GM12801 (cell line): Measurements from ENCODE around the gene DOCK3.

Source experiments
- TF ChIP-seq, protein P1 (sequence below): IDR thresholded peaks from one replicate; pipeline ENCODE4 v1.5.1; 2011; ENCODE audit warnings: control low read depth; ENCODE audit not compliant: insufficient read length; ENCODE audit errors: extremely low read depth

DOCK3 gene

GRCh38 chr3:50632450-50632849 is 42.3 kb upstream of the DOCK3 start:
- TF ChIP-seq, protein P1, sequence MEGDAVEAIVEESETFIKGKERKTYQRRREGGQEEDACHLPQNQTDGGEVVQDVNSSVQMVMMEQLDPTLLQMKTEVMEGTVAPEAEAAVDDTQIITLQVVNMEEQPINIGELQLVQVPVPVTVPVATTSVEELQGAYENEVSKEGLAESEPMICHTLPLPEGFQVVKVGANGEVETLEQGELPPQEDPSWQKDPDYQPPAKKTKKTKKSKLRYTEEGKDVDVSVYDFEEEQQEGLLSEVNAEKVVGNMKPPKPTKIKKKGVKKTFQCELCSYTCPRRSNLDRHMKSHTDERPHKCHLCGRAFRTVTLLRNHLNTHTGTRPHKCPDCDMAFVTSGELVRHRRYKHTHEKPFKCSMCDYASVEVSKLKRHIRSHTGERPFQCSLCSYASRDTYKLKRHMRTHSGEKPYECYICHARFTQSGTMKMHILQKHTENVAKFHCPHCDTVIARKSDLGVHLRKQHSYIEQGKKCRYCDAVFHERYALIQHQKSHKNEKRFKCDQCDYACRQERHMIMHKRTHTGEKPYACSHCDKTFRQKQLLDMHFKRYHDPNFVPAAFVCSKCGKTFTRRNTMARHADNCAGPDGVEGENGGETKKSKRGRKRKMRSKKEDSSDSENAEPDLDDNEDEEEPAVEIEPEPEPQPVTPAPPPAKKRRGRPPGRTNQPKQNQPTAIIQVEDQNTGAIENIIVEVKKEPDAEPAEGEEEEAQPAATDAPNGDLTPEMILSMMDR = no peak

DNA sequence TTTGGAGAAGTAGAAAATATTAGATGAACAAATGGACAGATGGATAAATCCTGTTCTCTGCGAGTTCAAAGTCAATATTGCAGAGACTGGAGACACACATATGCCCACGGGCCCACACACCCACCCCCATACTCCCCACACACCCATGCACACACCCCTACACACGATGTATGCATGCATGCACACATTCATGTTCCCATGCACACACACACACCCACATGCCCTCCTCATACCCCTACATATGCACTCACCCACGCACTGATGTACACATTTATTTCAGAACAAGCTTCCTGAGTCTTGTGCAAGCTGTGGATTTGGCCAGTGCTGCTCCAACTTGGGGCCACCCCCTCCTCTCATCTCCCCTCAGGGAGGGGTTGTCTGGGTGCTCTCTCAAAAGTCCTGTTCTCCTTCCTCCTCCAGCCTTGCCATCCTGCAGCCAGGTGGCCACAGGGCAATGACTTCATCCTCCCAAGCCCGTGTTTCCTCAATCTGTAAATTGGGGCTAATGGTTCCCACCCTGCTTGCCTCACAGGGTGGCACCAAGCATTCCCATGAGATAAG is 41.4 kb upstream of the DOCK3 start:
- TF ChIP-seq, protein P1 = no peak

DNA sequence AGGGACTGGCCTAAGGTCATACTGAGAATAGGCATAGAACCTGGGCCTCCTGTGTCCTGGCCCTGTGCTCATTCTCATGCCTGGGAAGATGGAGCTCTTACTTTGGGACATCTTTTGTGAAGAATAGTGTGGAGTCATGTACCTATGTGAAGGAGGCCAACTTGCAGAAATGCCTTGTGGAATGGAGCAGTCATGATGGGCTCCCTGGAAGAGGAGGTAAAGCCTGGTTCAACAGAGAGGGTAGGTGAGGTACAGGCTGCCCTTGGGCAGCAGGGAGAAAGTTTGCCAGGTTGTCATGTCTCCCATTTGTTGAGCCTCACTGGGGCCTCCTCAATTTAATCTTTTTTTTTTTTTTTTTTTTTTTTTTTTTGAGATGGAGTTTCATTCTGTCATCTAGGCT is 39.7 kb upstream of the DOCK3 start:
- TF ChIP-seq, protein P1 = no peak

DNA sequence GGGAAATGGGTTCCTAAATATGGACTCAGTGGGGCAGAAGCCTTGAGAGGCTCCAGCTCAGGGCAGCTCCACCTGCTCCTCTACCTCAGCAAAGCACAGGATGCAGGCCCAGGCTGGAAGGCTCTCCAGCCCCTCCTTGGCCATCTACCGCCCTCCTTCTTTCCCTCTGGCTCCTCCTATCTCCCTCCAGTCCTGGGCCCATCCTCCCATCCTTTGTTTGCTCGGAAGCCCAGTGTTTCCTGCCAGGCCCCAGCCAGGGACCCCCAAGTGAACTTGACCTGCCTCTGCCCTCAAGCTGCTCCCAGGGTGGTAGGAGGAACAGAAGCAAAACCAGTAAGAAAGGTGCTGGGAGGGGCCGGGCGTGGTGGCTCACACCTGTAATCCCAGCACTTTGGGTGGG is 37.7 kb upstream of the DOCK3 start:
- TF ChIP-seq, protein P1 = no peak

- TF ChIP-seq, protein P1 = no peak
These were observed 36.8 kb upstream of the DOCK3 start for GRCh38 chr3:50637945-50638344.

DNA sequence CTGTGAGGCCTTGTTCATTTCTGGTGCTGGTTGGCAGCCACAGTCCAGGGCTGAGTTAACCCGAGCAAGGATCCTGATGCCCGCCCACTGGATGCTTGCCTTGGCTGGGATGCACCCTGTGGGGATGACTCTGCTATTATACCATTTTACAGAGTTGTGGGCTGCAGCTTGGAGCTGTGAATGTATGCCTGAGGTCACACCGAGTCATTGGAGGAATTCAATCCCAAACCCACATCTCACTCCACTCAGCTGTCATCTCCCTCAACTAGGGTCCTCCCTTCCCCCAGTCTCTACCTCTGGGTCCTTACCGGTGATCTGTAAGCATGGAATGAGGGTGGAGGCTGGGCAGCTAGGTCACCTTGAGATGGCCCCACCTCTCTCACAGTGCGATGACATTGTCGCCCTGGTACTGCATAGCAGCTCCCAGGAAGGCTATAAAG is 35.7 kb upstream of the DOCK3 start:
- TF ChIP-seq, protein P1 = no peak

- TF ChIP-seq, protein P1 = no peak
These were observed 32.3 kb upstream of the DOCK3 start for GRCh38 chr3:50642382-50642781.
